Progenitor cell of endocrine pancreas (in vitro differentiated cells): ENCODE measurements around the gene PLXNA2. TPM values are rescaled to one million over a fixed set of nuclear protein-coding genes. Genes with fewer than 3 reads are reported as not detected.

Source experiments
- DNase-seq: peaks from one replicate; pipeline ENCODE4 v3.0.0; 2021; ENCODE audit warnings: low spot score; ENCODE audit not compliant: unreplicated experiment
- H3K27ac Mint-ChIP-seq: 2 replicates; pipeline ENCODE4 v1.8.0; 2021; ENCODE audit warnings: mild to moderate bottlenecking, moderate library complexity, mixed read lengths
- H3K27me3 Mint-ChIP-seq: 2 replicates; pipeline ENCODE4 v1.8.0; 2021; ENCODE audit warnings: mixed read lengths
- H3K36me3 Mint-ChIP-seq: 2 replicates; pipeline ENCODE4 v1.8.0; 2022; ENCODE audit warnings: mixed read lengths; ENCODE audit not compliant: insufficient read depth
- H3K4me1 Mint-ChIP-seq: 2 replicates; pipeline ENCODE4 v1.8.0; 2021; ENCODE audit warnings: low read depth, mixed read lengths
- H3K4me3 Mint-ChIP-seq: 2 replicates; pipeline ENCODE4 v1.8.0; 2021; ENCODE audit warnings: low read depth, mild to moderate bottlenecking, moderate library complexity, mixed read lengths
- H3K9me3 Mint-ChIP-seq: 2 replicates; pipeline ENCODE4 v1.8.0; 2021; ENCODE audit warnings: low read depth, mixed read lengths
- total RNA-seq: library from RNA; stranded (reverse); gene quantifications from 2 replicates; pipeline ENCODE4 v1.2.1, GENCODE V29; 2021
- TF ChIP-seq, protein P1 (sequence below): fragments of 200-600 bp; sonication (generic); IDR thresholded peaks from one replicate; pipeline ENCODE4 v1.5.0; 2021; ENCODE audit warnings: antibody characterized with exemption, mild to moderate bottlenecking; ENCODE audit not compliant: unreplicated experiment

Gene PLXNA2
- total RNA-seq, 1 donor from 2014 or later: 34.9 TPM

DNA sequence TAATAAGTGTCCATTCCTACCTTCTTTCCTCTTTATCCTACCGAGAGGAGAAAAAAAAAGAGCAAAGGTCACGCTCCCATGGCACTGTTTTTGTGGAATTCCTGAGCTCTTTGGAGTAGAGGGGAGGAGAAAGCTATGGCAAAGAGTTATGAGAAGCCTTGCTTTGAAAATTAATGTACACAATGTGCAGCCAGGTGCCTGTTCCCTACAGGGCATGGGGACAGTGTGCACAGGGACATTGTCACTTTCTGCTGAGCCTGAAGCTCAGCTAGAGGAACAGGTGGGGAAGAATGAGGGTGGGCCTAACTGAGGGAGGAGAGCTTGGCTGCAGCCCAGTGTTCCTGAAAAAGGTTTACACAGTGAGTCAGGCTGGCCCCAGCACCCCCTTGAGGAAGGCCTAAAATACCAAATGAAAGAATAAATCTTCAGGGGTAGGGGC is 66.1 kb downstream of the PLXNA2 start:
- no peak overlapping the region for H3K4me3 Mint-ChIP-seq
- H3K4me1 Mint-ChIP-seq: peaks cover 55% of the 10 kb centered on the region
- H3K27ac Mint-ChIP-seq: peak overlapping the region; percentile 88
- no peaks in the 10 kb centered on the region for H3K36me3 Mint-ChIP-seq
- no peak for DNase-seq
- TF ChIP-seq, protein P1, sequence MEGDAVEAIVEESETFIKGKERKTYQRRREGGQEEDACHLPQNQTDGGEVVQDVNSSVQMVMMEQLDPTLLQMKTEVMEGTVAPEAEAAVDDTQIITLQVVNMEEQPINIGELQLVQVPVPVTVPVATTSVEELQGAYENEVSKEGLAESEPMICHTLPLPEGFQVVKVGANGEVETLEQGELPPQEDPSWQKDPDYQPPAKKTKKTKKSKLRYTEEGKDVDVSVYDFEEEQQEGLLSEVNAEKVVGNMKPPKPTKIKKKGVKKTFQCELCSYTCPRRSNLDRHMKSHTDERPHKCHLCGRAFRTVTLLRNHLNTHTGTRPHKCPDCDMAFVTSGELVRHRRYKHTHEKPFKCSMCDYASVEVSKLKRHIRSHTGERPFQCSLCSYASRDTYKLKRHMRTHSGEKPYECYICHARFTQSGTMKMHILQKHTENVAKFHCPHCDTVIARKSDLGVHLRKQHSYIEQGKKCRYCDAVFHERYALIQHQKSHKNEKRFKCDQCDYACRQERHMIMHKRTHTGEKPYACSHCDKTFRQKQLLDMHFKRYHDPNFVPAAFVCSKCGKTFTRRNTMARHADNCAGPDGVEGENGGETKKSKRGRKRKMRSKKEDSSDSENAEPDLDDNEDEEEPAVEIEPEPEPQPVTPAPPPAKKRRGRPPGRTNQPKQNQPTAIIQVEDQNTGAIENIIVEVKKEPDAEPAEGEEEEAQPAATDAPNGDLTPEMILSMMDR: no peak
- no peaks in the 10 kb centered on the region for H3K27me3 Mint-ChIP-seq
- no peaks in the 10 kb centered on the region for H3K9me3 Mint-ChIP-seq

DNA sequence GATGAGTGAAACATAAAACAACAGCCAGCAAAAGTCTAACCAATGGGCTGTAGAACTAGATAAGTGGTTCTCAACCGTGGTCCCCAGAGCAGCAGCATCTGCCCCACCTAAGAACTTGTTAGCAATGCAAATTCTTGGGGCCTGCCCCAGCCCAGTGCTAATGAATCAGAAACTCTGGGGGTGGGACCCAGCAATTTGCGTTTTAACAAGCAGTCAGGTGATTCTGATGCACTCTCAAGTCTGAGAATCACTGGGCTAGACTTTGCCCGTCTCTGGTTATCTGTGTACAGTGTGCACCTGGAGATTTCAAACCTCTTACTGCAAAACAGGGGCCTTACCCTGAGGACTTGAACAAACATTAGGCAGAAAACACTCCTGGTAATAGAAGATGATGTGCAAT is 66.5 kb downstream of the PLXNA2 start:
- H3K4me1 Mint-ChIP-seq: peaks cover 51% of the 10 kb centered on the region
- TF ChIP-seq, protein P1: no peak
- no peaks in the 10 kb centered on the region for H3K9me3 Mint-ChIP-seq
- H3K36me3 Mint-ChIP-seq: no peaks in the 10 kb centered on the region
- DNase-seq: no peak
- no peak overlapping the region for H3K4me3 Mint-ChIP-seq
- H3K27ac Mint-ChIP-seq: no peak overlapping the region
- no peaks in the 10 kb centered on the region for H3K27me3 Mint-ChIP-seq

GRCh38 chr1:208176649-208177048 is 67.5 kb downstream of the PLXNA2 start:
- Mint-ChIP-seq H3K27ac (no peak overlapping the region), H3K4me1 (peaks cover 45% of the 10 kb centered on the region)

DNA sequence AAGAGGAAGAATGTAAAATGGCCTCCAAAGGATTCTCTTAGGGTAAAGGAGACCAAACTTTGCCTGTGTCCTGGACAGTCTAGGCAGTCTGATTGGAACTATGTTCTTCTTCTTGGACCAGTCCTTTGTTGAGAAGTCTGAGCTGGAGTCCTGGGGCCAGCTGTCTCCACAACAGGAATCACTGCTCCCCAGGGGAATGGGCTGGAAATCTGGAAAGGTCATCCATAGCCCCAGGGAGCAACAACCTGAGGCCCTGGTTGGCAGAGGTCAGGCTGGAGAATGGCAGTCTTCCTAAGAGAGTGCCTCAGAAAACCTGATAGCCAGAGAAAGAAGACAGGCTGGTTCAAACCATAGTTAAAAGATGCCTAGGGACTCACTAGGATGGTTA is 68.7 kb downstream of the PLXNA2 start:
- TF ChIP-seq, protein P1: no peak

More at GRCh38 chr1:208176649-208177048, 67.5 kb downstream of the PLXNA2 start:
- TF ChIP-seq, protein P1: no peak
- H3K27me3 Mint-ChIP-seq: no peaks in the 10 kb centered on the region
- no peak for DNase-seq
- no peaks in the 10 kb centered on the region for H3K36me3 Mint-ChIP-seq
- H3K9me3 Mint-ChIP-seq: no peaks in the 10 kb centered on the region
- H3K4me3 Mint-ChIP-seq: no peak overlapping the region

GRCh38 chr1:208174731-208175507 is 69.3 kb downstream of the PLXNA2 start:
- peaks cover 30% of the 10 kb centered on the region for H3K4me1 Mint-ChIP-seq

More for the DNA sequence above, 68.7 kb downstream of the PLXNA2 start:
- Mint-ChIP-seq H3K4me1 (peaks cover 35% of the 10 kb centered on the region), H3K9me3 (no peaks in the 10 kb centered on the region), H3K36me3 (no peaks in the 10 kb centered on the region), H3K27ac (no peak overlapping the region), H3K4me3 (no peak overlapping the region), H3K27me3 (no peaks in the 10 kb centered on the region)
- DNase-seq: no peak

More at GRCh38 chr1:208174731-208175507, 69.3 kb downstream of the PLXNA2 start:
- Mint-ChIP-seq H3K36me3 (no peaks in the 10 kb centered on the region), H3K9me3 (no peaks in the 10 kb centered on the region), H3K27me3 (no peaks in the 10 kb centered on the region), H3K27ac (no peak overlapping the region), H3K4me3 (no peak overlapping the region)
- TF ChIP-seq, protein P1: no peak
- DNase-seq: no peak
